WERI-Rb-1 (cell line): Measurements from ENCODE around the gene CUEDC2.

Experiments
- DNase-seq: peaks from one replicate; pipeline ENCODE4 v3.0.0-alpha.2; 2020
- H3K27ac ChIP-seq: fragments of 250-450 bp; sonication (Bioruptor Pico); 2 replicates; pipeline ENCODE4 v1.5.1; 2020; ENCODE audit warnings: mild to moderate bottlenecking, moderate library complexity
- H3K27me3 ChIP-seq: fragments of 250-450 bp; sonication (Bioruptor Pico); 2 replicates; pipeline ENCODE4 v1.5.1; 2021; ENCODE audit warnings: mild to moderate bottlenecking, low read depth, moderate library complexity; ENCODE audit not compliant: insufficient read depth, severe bottlenecking
- H3K36me3 ChIP-seq: fragments of 250-450 bp; sonication (Bioruptor Pico); 2 replicates; pipeline ENCODE4 v1.5.1; 2020; ENCODE audit warnings: mild to moderate bottlenecking, moderate library complexity
- H3K4me3 ChIP-seq: 2 replicates; pipeline ENCODE4 v1.5.1; 2011; ENCODE audit warnings: low read depth, mild to moderate bottlenecking, control low read depth, low read length
- H3K9me3 ChIP-seq: fragments of 250-450 bp; sonication (Bioruptor Pico); 2 replicates; pipeline ENCODE4 v1.5.1; 2021; ENCODE audit warnings: mild to moderate bottlenecking, moderate library complexity; ENCODE audit not compliant: severe bottlenecking
- TF ChIP-seq, protein P1 (sequence below): IDR thresholded peaks from 2 replicates; pipeline ENCODE4 v1.5.1; 2011; ENCODE audit warnings: low read depth, mild to moderate bottlenecking, control low read depth, inconsistent platforms, low read length

The CUEDC2 gene

DNA sequence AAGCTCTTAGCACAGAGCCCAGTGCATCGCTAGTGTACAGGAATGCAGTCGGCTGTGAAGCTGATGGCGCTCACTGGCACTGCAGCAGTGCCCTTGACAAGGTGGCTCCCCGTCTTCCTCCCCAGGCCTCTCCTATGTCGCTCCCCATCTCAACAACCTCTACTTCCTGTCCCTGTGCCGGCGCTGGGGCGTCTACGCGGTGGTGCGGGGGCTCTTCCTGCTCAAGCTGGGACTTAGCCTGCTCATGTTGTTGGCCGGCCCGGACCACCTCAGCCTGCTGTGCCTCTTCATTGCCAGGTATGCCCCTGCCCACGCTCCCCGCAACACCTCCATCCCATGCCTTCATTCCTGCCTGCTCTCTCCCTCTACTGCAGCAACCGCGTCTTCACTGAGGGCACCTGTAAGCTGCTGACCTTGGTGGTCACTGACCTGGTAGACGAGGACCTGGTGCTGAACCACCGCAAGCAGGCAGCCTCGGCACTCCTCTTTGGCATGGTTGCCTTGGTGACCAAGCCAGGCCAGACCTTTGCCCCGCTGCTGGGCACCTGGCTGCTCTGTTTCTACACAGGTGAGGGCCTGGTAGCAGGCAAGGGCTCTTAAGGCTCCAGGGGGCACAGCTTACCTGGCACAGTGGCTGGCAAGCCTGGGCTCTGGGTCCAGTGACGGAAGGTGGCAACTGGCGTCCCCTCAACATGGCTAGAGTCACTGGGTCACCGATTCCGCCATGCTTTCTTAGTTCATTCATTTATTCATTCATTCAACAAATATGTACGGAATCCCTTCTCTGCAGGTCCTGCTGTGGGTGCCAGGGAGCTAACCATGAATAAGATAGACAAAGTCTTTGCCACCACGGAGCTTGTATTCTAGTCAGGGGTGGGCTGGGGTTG is 41.3 kb upstream of the CUEDC2 start:
- H3K27me3 ChIP-seq = no peaks in the 10 kb centered on the region
- TF ChIP-seq, protein P1, sequence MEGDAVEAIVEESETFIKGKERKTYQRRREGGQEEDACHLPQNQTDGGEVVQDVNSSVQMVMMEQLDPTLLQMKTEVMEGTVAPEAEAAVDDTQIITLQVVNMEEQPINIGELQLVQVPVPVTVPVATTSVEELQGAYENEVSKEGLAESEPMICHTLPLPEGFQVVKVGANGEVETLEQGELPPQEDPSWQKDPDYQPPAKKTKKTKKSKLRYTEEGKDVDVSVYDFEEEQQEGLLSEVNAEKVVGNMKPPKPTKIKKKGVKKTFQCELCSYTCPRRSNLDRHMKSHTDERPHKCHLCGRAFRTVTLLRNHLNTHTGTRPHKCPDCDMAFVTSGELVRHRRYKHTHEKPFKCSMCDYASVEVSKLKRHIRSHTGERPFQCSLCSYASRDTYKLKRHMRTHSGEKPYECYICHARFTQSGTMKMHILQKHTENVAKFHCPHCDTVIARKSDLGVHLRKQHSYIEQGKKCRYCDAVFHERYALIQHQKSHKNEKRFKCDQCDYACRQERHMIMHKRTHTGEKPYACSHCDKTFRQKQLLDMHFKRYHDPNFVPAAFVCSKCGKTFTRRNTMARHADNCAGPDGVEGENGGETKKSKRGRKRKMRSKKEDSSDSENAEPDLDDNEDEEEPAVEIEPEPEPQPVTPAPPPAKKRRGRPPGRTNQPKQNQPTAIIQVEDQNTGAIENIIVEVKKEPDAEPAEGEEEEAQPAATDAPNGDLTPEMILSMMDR = no peak
- H3K27ac ChIP-seq = no peak overlapping the region
- DNase-seq = no peak
- H3K36me3 ChIP-seq = peaks cover 52% of the 10 kb centered on the region
- H3K4me3 ChIP-seq = no peak overlapping the region
- H3K9me3 ChIP-seq = no peaks in the 10 kb centered on the region

- no peak overlapping the region for H3K4me3 ChIP-seq
- no peak for DNase-seq
Measured at GRCh38 chr10:102470579-102471546, 38.5 kb upstream of the CUEDC2 start.

GRCh38 chr10:102468683-102469082 is 36.3 kb upstream of the CUEDC2 start:
- DNase-seq = no peak
- H3K4me3 ChIP-seq = no peak overlapping the region
- no peak overlapping the region for H3K27ac ChIP-seq
- TF ChIP-seq, protein P1 = no peak
- H3K36me3 ChIP-seq = peaks cover 19% of the 10 kb centered on the region
- no peaks in the 10 kb centered on the region for H3K9me3 ChIP-seq
- H3K27me3 ChIP-seq = no peaks in the 10 kb centered on the region

More at GRCh38 chr10:102470579-102471546, 38.5 kb upstream of the CUEDC2 start:
- TF ChIP-seq, protein P1 = no peak
- Histone ChIP-seq H3K27me3 (no peaks in the 10 kb centered on the region), H3K9me3 (no peaks in the 10 kb centered on the region), H3K27ac (no peak overlapping the region), H3K36me3 (peaks cover 37% of the 10 kb centered on the region)

DNA sequence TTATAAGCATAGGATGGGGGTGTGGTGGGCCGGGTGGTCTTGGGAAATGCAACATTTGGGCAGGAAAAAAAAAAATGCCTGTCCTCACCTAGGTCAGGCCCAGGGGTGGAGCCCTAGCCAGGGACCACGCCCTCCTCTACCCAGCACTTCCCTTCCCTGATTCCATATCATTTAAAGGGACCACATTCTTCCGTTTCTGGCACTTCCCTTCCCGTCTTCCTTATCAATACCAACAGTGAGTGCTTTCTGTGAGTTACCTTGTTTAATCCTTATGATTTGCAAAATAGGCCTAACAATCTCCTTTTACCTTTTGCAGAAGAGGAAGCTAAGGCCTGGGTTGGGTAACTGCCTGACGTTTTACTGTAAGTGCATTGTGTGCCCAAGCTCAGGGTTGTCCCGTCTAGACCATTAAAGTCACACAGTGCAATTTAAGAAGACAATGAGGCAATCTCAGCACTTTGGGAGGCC is 35.6 kb upstream of the CUEDC2 start:
- H3K4me3 ChIP-seq = no peak overlapping the region
- no peaks in the 10 kb centered on the region for H3K27me3 ChIP-seq
- TF ChIP-seq, protein P1 = no peak
- no peak overlapping the region for H3K27ac ChIP-seq
- DNase-seq = no peak
- H3K9me3 ChIP-seq = no peaks in the 10 kb centered on the region
- peaks cover 16% of the 10 kb centered on the region for H3K36me3 ChIP-seq

GRCh38 chr10:102467318-102467717 is 34.9 kb upstream of the CUEDC2 start:
- peaks cover 14% of the 10 kb centered on the region for H3K36me3 ChIP-seq
- no peak overlapping the region for H3K4me3 ChIP-seq
- no peak for DNase-seq
- H3K9me3 ChIP-seq = no peaks in the 10 kb centered on the region
- no peak overlapping the region for H3K27ac ChIP-seq
- no peaks in the 10 kb centered on the region for H3K27me3 ChIP-seq
- TF ChIP-seq, protein P1 = no peak
